ENCODE results near the gene ABHD16A.

Gene ABHD16A

DNA sequence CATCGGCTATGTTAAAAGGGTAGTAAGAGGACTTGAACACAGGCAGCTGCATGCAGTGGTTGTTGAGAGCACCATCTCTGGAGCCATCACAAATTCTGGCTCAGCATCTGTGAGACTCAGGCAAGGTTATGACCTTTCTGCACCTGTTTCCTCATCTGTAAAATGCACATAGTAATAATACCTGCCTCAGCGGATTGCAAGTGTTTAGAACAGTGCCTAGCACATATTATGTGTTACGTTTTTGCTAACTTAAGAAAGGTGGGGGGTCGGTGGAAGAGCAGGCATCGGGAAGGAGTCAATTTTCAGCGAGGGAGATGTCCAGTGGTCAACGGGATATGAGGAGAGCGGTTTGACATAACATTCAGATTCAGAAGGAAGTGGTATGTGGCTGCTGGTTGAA is 25.2 kb downstream of the ABHD16A start:
- no peak overlapping the region for H3K4me3 ChIP-seq (ENCODE audit: low read depth, low read length)
- no peak for DNase-seq (ENCODE audit: low read depth)
- TF ChIP-seq, protein P1, sequence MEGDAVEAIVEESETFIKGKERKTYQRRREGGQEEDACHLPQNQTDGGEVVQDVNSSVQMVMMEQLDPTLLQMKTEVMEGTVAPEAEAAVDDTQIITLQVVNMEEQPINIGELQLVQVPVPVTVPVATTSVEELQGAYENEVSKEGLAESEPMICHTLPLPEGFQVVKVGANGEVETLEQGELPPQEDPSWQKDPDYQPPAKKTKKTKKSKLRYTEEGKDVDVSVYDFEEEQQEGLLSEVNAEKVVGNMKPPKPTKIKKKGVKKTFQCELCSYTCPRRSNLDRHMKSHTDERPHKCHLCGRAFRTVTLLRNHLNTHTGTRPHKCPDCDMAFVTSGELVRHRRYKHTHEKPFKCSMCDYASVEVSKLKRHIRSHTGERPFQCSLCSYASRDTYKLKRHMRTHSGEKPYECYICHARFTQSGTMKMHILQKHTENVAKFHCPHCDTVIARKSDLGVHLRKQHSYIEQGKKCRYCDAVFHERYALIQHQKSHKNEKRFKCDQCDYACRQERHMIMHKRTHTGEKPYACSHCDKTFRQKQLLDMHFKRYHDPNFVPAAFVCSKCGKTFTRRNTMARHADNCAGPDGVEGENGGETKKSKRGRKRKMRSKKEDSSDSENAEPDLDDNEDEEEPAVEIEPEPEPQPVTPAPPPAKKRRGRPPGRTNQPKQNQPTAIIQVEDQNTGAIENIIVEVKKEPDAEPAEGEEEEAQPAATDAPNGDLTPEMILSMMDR (conservative IDR thresholded peaks at IDR 0.05; ENCODE audit: low read depth, low read length): no peak

DNA sequence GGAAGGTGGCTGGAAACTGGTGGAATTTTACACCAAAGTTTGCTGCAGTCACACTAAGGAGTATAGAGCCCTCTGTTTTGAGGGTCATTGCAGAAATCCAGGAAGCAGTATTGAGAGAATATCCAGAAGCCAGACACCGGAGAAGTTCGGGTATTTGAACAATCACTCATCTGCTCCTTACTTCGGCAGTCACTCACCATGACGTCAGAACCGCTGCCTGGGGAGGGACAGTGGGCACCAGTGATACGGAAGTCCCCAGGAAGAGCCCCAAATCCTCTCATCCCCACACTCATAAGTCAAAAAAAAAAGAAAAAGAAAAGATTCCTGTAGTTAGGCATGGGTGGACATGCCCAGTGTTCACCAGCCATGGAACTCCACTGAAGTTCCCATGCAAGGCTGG is 26.2 kb downstream of the ABHD16A start:
- no peak overlapping the region for H3K4me3 ChIP-seq (ENCODE audit: low read depth, low read length)
- DNase-seq (ENCODE audit: low read depth): no peak
- TF ChIP-seq, protein P1 (conservative IDR thresholded peaks at IDR 0.05; ENCODE audit: low read depth, low read length): no peak

DNA sequence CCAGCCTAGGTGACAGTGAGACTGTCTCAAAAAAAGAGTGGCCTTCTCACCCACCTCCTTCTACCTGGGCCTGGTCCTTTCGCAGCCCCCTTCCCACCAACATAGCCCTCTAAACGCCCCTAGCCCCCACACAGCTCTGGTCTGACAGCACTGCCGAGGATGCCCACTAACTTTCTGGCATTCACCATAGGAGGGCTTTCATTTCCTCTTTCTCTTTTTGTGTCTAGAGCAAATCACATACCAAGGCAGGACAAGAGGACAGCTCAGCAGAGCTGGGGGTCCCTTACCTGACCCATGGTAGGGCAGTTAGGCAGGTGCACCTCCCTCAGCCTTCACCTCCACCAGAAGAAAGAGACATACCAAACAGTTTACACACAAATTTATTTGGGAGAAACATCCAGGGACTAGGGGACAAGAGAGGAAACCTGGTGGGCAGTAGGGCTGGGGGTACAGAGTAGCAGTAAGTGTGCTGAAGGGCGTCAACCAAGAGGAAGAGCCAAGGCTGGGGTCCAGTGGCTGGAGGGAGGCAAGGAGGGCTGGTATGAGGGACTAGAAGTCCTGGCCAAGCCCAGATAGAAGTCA is 26.7 kb downstream of the ABHD16A start:
- TF ChIP-seq, protein P1 (conservative IDR thresholded peaks at IDR 0.05; ENCODE audit: low read depth, low read length): no peak
- no peak for DNase-seq (ENCODE audit: low read depth)
- H3K4me3 ChIP-seq (ENCODE audit: low read depth, low read length): no peak overlapping the region

DNA sequence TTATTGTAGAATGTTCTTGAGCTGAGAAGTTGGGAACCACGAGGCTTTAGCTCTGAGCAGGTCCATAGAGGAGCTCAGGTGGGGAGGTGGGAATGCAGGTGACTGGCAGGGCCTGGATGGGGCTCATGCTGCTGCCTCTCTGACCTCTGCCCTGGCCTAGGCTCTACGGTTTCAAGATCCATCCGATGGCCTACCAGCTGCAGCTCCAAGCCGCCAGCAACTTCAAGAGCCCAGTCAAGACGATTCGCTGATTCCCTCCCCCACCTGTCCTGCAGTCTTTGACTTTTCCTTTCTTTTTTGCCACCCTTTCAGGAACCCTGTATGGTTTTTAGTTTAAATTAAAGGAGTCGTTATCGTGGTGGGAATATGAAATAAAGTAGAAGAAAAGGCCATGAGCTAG is 33.4 kb downstream of the ABHD16A start, which contains the start of gene LY6G5B:
TSS of gene LY6G5B (plus strand) at position 301 of the 400 bp plus-strand sequence. CDS start 975 bp downstream, outside the sequence.
- H3K4me3 ChIP-seq (ENCODE audit: low read depth, low read length): no peak within 1 kb of the TSS
- TF ChIP-seq, protein P1 (conservative IDR thresholded peaks at IDR 0.05; ENCODE audit: low read depth, low read length): no peak
- no peak for DNase-seq (ENCODE audit: low read depth)

DNA sequence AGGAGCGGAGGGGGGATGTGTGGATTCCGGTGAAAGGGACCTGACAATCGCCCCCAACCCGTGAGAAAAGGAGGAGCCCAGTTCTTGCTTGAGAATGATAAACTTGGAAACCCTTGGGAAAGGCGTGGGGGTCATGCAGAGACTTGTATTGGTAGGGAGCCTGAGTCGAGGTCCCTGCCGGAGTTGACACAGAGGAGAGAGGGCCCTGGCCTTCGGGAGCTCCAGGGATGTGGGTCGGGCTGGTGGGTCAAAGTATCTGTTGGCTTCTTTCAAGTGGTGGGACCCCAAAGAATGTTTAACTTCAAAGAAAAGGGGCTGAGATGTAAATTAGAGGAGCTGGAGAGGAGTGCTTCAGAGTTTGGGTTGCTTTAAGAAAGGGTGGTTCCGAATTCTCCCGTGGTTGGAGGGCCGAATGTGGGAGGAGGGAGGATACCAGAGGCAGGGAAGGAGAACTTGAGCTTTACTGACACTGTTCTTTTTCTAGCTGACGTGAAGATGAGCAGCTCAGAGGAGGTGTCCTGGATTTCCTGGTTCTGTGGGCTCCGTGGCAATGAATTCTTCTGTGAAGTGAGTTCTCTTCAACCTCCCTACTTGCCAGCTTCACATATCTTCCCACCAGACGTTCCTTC is 36.7 kb downstream of the ABHD16A start:
- TF ChIP-seq, protein P1 (conservative IDR thresholded peaks at IDR 0.05; ENCODE audit: low read depth, low read length): no peak
- peak overlapping the region; percentile 98 for H3K4me3 ChIP-seq (ENCODE audit: low read depth, low read length)
- DNase-seq (ENCODE audit: low read depth): peak; percentile 39

DNA sequence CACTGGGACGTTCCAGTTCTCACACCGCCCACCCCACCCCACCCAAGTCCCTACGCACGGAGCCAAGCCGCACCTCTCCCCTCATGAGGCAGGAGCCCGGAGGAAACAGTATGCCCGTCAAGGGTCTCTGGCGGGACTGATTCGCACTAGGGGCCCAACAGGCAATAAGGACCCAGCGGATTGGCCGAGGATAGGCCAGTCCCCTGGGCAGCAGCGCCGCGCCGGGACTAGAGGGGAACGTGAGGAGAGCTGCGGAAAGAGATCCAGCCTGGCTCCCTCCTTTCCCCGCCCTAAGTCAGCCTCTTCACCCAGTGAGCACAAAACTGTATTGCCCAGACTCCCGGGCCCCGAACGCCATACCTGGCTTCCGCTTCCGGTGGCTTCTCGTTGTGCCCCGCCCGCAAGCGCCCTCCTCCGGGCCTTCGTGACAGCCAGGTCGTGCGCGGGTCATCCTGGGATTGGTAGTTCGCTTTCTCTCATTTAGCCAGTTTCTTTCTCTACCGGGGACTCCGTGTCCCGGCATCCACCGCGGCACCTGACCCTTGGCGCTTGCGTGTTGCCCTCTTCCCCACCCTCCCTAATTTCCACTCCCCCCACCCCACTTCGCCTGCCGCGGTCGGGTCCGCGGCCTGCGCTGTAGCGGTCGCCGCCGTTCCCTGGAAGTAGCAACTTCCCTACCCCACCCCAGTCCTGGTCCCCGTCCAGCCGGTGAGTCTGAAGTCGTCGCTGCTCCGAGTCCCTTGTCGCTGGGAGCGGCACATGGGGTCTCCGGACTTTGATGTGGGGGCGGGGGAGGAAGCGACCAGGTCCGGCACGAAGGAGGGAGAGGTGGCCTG is 37.4 kb downstream of the ABHD16A start, which contains the start of gene CSNK2B:
TSS of gene CSNK2B (plus strand) at position 580 of the 836 bp plus-strand sequence. CDS start 752 bp downstream, outside the sequence.
- DNase-seq (ENCODE audit: low read depth): peak; percentile 98
- TF ChIP-seq, protein P1 (conservative IDR thresholded peaks at IDR 0.05; ENCODE audit: low read depth, low read length): peak; percentile 5
- peak within 1 kb of the TSS; percentile 98 for H3K4me3 ChIP-seq (ENCODE audit: low read depth, low read length)
